Keratinocyte (primary cell): ENCODE results near the gene UNC119B. TPM values are rescaled to one million over a fixed set of nuclear protein-coding genes. Genes with fewer than 3 reads are reported as not detected.

Source experiments
- DNase-seq: peaks from one replicate; pipeline ENCODE4 v3.0.0-alpha.2; 2011; ENCODE audit warnings: low read depth, missing footprints, low spot score
- FAIRE-seq: peaks from 2 replicates; lab custom pipeline; 2011; peaks lifted over from hg19 to GRCh38; lab: Jason Lieb, UNC
- H2AFZ ChIP-seq: 2 replicates; pipeline ENCODE4 v1.6.0; 2012; ENCODE audit warnings: low read length, control low read depth, inconsistent platforms; ENCODE audit not compliant: control insufficient read depth
- H3K27ac ChIP-seq: 2 replicates; pipeline ENCODE4 v1.5.1; 2011; ENCODE audit warnings: low read length; ENCODE audit not compliant: control insufficient read depth, insufficient read depth
- H3K27me3 ChIP-seq: 3 replicates; pipeline ENCODE4 v1.6.0; 2011; ENCODE audit warnings: low read length; ENCODE audit not compliant: control insufficient read depth, insufficient read depth; ENCODE audit errors: extremely low read depth
- H3K36me3 ChIP-seq, 2 experiments: 2 replicates in 1 of 2; 3 replicates in 1 of 2; pipeline ENCODE4 v1.5.1; 2011; ENCODE audit warnings: low read length in 2 of 2, mild to moderate bottlenecking in 1 of 2; ENCODE audit not compliant: control insufficient read depth in 2 of 2, insufficient read depth in 2 of 2; ENCODE audit errors: extremely low read depth in 1 of 2
- H3K4me1 ChIP-seq: 3 replicates; pipeline ENCODE4 v1.5.1; 2011; ENCODE audit warnings: low read length; ENCODE audit not compliant: control insufficient read depth, insufficient read depth; ENCODE audit errors: extremely low read depth
- H3K4me2 ChIP-seq: 3 replicates; pipeline ENCODE4 v1.6.0; 2011; ENCODE audit warnings: low read depth, low read length; ENCODE audit not compliant: control insufficient read depth, insufficient read depth; ENCODE audit errors: extremely low read depth
- H3K4me3 ChIP-seq, 3 experiments: fragments of 200-600 bp in 1 of 3; sonication (generic) in 1 of 3; 2 replicates in 2 of 3; 3 replicates in 1 of 3; pipeline ENCODE4 v1.5.1; 2011 to 2016; ENCODE audit warnings: low read length in 3 of 3, mild to moderate bottlenecking in 3 of 3, control low read depth in 2 of 3, inconsistent platforms in 1 of 3, low read depth in 1 of 3, mixed read lengths in 1 of 3, mixed run types in 1 of 3, moderate library complexity in 1 of 3; ENCODE audit not compliant: control insufficient read depth in 2 of 3, insufficient read depth in 2 of 3; ENCODE audit errors: extremely low read depth in 1 of 3
- H3K79me2 ChIP-seq: 2 replicates; pipeline ENCODE4 v1.6.0; 2012; ENCODE audit warnings: low read length; ENCODE audit not compliant: control insufficient read depth, insufficient read depth
- H3K9ac ChIP-seq: 3 replicates; pipeline ENCODE4 v1.6.0; 2011; ENCODE audit warnings: low read length; ENCODE audit not compliant: control insufficient read depth, insufficient read depth; ENCODE audit errors: extremely low read depth
- H3K9me1 ChIP-seq: 3 replicates; pipeline ENCODE4 v1.6.0; 2011; ENCODE audit warnings: low read length; ENCODE audit not compliant: control insufficient read depth, insufficient read depth; ENCODE audit errors: extremely low read depth
- H3K9me3 ChIP-seq: 2 replicates; pipeline ENCODE4 v1.5.1; 2012; ENCODE audit warnings: low read depth, low read length; ENCODE audit not compliant: control insufficient read depth
- H4K20me1 ChIP-seq: 3 replicates; pipeline ENCODE4 v1.6.0; 2011; ENCODE audit warnings: low read length; ENCODE audit not compliant: control insufficient read depth, insufficient read depth; ENCODE audit errors: extremely low read depth
- EZH2 ChIP-seq: IDR thresholded peaks from one replicate; pipeline ENCODE4 v1.6.1; 2012; ENCODE audit warnings: inconsistent platforms, mild to moderate bottlenecking, low read length, moderate library complexity
- dilution Hi-C: fragments of 300-500 bp; cut with MboI; formaldehyde crosslinking; loops from one replicate; pipeline ENCODE4 v1.7.0; 2020; ENCODE audit warnings: low sequenced_read_pairs; ENCODE audit not compliant: extremely low pct_ligation_motif_present
- polyA plus RNA-seq, 5 experiments: library from polyadenylated mRNA; depleted of rRNA in 3 of 5; stranded (reverse) in 3 of 5; stranded (forward) in 1 of 5; unstranded in 1 of 5; fragments of >200 nt; gene quantifications; 1 replicate in 1 of 5; 2 replicates in 3 of 5; 3 replicates in 1 of 5; pipeline versions ENCODE4 v1.2.1 to v1.2.3, GENCODE V29; 2011 to 2012; ENCODE audit warnings: missing spikeins in 2 of 5, low read depth in 1 of 5, low replicate concordance in 1 of 5
- TF ChIP-seq, protein P1 (sequence below), 3 experiments: IDR thresholded peaks in 1 of 3; conservative IDR thresholded peaks in 1 of 3; optimal IDR thresholded peaks in 1 of 3; 2 replicates in 2 of 3; 3 replicates in 1 of 3; pipeline versions ENCODE3 to v1.5.1; 2011; ENCODE audit warnings: low read length in 3 of 3, mild to moderate bottlenecking in 3 of 3, moderate library complexity in 2 of 3, control low read depth in 1 of 3, inconsistent platforms in 1 of 3; ENCODE audit not compliant: insufficient read depth in 2 of 3; ENCODE audit errors: extremely low read depth in 1 of 3

UNC119B gene
- polyA plus RNA-seq, 1 donor (not counting 4 experiments of a cell fraction or from before 2014, with no cell fraction given) = 22.0 TPM

DNA sequence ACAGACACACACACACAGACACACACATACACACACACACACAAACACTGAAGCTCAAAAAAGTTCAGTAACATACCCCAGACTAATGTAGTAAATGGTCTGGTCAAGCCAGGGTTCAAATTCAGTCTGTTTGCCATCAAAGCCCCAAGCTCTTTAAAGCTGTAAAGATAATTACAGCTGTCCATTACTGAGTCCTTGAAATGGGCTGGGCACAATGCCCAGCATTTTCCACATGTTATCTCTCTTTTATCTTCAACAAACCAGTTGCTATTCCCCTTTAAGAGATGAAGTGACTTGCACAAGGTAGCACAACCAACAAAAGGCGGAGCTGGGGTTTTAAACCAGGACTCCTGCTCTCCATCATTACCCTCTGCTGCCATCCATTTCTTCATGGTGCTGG, 7.6 kb upstream of the UNC119B start:
- no peak overlapping the region for H3K4me3 ChIP-seq
- dilution Hi-C loops = no loop called here
- H3K9me3 ChIP-seq = no peaks in the 10 kb centered on the region
- no peaks in the 10 kb centered on the region for H3K9me1 ChIP-seq
- H2AFZ ChIP-seq = no peak overlapping the region
- H3K4me2 ChIP-seq = no peak overlapping the region
- no peaks in the 10 kb centered on the region for H3K27me3 ChIP-seq
- no peaks in the 10 kb centered on the region for H3K79me2 ChIP-seq
- H3K36me3 ChIP-seq = peaks cover 16 to 31% of the 10 kb centered on the region in 2 experiments
- DNase-seq = no peak
- H4K20me1 ChIP-seq = no peaks in the 10 kb centered on the region
- no peak overlapping the region for H3K9ac ChIP-seq
- no peaks in the 10 kb centered on the region for H3K4me1 ChIP-seq
- H3K27ac ChIP-seq = no peak overlapping the region
- no peak for FAIRE-seq
- TF ChIP-seq, protein P1, sequence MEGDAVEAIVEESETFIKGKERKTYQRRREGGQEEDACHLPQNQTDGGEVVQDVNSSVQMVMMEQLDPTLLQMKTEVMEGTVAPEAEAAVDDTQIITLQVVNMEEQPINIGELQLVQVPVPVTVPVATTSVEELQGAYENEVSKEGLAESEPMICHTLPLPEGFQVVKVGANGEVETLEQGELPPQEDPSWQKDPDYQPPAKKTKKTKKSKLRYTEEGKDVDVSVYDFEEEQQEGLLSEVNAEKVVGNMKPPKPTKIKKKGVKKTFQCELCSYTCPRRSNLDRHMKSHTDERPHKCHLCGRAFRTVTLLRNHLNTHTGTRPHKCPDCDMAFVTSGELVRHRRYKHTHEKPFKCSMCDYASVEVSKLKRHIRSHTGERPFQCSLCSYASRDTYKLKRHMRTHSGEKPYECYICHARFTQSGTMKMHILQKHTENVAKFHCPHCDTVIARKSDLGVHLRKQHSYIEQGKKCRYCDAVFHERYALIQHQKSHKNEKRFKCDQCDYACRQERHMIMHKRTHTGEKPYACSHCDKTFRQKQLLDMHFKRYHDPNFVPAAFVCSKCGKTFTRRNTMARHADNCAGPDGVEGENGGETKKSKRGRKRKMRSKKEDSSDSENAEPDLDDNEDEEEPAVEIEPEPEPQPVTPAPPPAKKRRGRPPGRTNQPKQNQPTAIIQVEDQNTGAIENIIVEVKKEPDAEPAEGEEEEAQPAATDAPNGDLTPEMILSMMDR (optimal IDR thresholded peaks at IDR 0.05 in 1 of 3, IDR thresholded peaks at IDR 0.05 in 1 of 3, conservative IDR thresholded peaks at IDR 0.05 in 1 of 3; ENCODE audit: extremely low read depth in 1 of 3, insufficient read depth in 2 of 3, low read length in 3 of 3) = no peak
- no peak for TF ChIP-seq EZH2

DNA sequence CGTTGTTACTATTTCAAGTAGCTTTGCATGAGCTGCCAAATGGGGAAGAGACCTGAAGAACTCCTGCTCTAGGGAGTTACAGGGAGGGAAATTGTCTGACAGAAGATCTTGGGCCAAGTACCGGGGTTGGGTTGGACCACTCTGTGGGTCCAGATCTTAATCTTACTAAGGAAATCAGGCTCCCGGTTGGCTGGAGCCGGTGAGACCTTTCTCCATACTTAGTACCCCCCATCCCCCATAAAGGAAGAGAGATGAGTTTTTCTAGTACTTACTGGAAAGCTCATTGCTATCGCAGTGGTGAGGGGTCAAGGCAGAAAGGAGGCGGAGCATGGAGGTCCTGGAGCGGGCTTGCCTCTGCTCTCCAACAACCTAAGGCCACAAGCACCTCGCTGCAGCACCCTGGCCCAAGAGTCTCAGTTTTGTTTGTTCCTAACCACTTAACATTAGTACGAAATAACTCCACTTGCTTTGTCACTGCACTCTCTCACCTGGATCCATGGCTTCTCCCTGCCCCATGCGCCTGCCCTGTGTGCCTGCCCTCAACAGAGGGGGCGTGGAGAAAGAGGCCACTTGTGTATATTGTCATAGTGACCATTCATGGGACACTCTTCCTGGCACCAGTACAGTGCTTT, 6.8 kb upstream of the UNC119B start:
- Histone ChIP-seq H3K4me3 (no peak overlapping the region), H3K27me3 (no peaks in the 10 kb centered on the region), H2AFZ (no peak overlapping the region), H3K79me2 (no peaks in the 10 kb centered on the region), H3K27ac (no peak overlapping the region), H3K36me3 (peaks cover 12 to 26% of the 10 kb centered on the region in 2 experiments), H3K9me3 (no peaks in the 10 kb centered on the region), H3K9ac (no peak overlapping the region), H3K4me2 (no peak overlapping the region), H3K9me1 (no peaks in the 10 kb centered on the region), H4K20me1 (no peaks in the 10 kb centered on the region), H3K4me1 (no peaks in the 10 kb centered on the region)
- no peak for DNase-seq
- dilution Hi-C loops = no loop called here
- TF ChIP-seq EZH2 = no peak
- TF ChIP-seq, protein P1 (optimal IDR thresholded peaks at IDR 0.05 in 1 of 3, IDR thresholded peaks at IDR 0.05 in 1 of 3, conservative IDR thresholded peaks at IDR 0.05 in 1 of 3; ENCODE audit: extremely low read depth in 1 of 3, insufficient read depth in 2 of 3, low read length in 3 of 3) = no peak
- FAIRE-seq = no peak
